WI38 (cell line): ENCODE data around the gene SI.

ENCODE experiments used
- H3K4me3 ChIP-seq: 2 replicates; pipeline ENCODE4 v1.5.1; 2011; ENCODE audit warnings: low read depth, mild to moderate bottlenecking, control low read depth, low read length
- CTCF ChIP-seq: IDR thresholded peaks from 2 replicates; pipeline ENCODE4 v1.5.1; 2012; ENCODE audit warnings: low read depth, mild to moderate bottlenecking, control low read depth, low read length

The SI gene

GRCh38 chr3:165078293-165078692, at the start of gene SI:
TSS of gene SI (minus strand) at chr3:165078496. CDS start at chr3:165076012, 2,484 bp downstream.
- no peak for TF ChIP-seq CTCF
- H3K4me3 ChIP-seq: no peak within 1 kb of the TSS

GRCh38 chr3:165125836-165126235, 47.5 kb upstream of the SI start:
- H3K4me3 ChIP-seq: no peak overlapping the region
- no peak for TF ChIP-seq CTCF

- H3K4me3 ChIP-seq: no peak overlapping the region
- TF ChIP-seq CTCF: no peak
These were observed 33.1 kb upstream of the SI start for GRCh38 chr3:165111401-165111800.

- TF ChIP-seq CTCF: no peak
These were observed 25.3 kb upstream of the SI start for GRCh38 chr3:165103616-165104015.

GRCh38 chr3:165082650-165083049, 4.4 kb upstream of the SI start:
- no peak for TF ChIP-seq CTCF

More at GRCh38 chr3:165103616-165104015, 25.3 kb upstream of the SI start:
- no peak overlapping the region for H3K4me3 ChIP-seq

GRCh38 chr3:165081183-165081582, 2.9 kb upstream of the SI start:
- no peak for TF ChIP-seq CTCF

More at GRCh38 chr3:165082650-165083049, 4.4 kb upstream of the SI start:
- H3K4me3 ChIP-seq: no peak overlapping the region

GRCh38 chr3:165075695-165076094, 2.6 kb downstream of the SI start:
- no peak for TF ChIP-seq CTCF
- no peak overlapping the region for H3K4me3 ChIP-seq

More at GRCh38 chr3:165081183-165081582, 2.9 kb upstream of the SI start:
- no peak overlapping the region for H3K4me3 ChIP-seq
